Mesendoderm (in vitro differentiated cells): ENCODE data around the gene TNNT3.

Source experiments
- DNase-seq: peaks from one replicate; pipeline ENCODE4 v3.0.0; 2013
- H2AK5ac ChIP-seq: 2 replicates; pipeline ENCODE4 v1.6.1; 2013; ENCODE audit warnings: low read length, inconsistent platforms
- H2BK120ac ChIP-seq: 2 replicates; pipeline ENCODE4 v1.6.1; 2013; ENCODE audit warnings: low read depth, mild to moderate bottlenecking, low read length, moderate library complexity, mixed read lengths
- H2BK15ac ChIP-seq: replicated peaks from 2 replicates; pipeline ENCODE4 v1.6.1; 2013; ENCODE audit warnings: low read depth, mild to moderate bottlenecking, moderate library complexity
- H2BK5ac ChIP-seq: 2 replicates; pipeline ENCODE4 v1.6.1; 2013; ENCODE audit warnings: low read length, inconsistent platforms
- H3K18ac ChIP-seq: 2 replicates; pipeline ENCODE4 v1.6.1; 2013; ENCODE audit warnings: mild to moderate bottlenecking, low read length, mixed read lengths
- H3K23ac ChIP-seq: one replicate; pipeline ENCODE4 v1.6.1; 2013; ENCODE audit warnings: low read length
- H3K27ac ChIP-seq: 2 replicates; pipeline ENCODE4 v1.5.1; 2013; ENCODE audit warnings: low read depth, mild to moderate bottlenecking, inconsistent platforms, low read length, moderate library complexity
- H3K27me3 ChIP-seq: 2 replicates; pipeline ENCODE4 v1.6.1; 2013; ENCODE audit warnings: low read length, control low read depth, mild to moderate bottlenecking, inconsistent platforms; ENCODE audit not compliant: insufficient read depth, poor library complexity
- H3K36me3 ChIP-seq: 2 replicates; pipeline ENCODE4 v1.6.1; 2013; ENCODE audit warnings: low read length, inconsistent platforms; ENCODE audit not compliant: control insufficient read depth, insufficient read depth
- H3K4ac ChIP-seq: one replicate; pipeline ENCODE4 v1.6.1; 2013; ENCODE audit warnings: low read depth, mild to moderate bottlenecking, low read length, moderate library complexity
- H3K4me1 ChIP-seq: 2 replicates; pipeline ENCODE4 v1.6.1; 2013; ENCODE audit warnings: low read depth, low read length, inconsistent platforms; ENCODE audit not compliant: control insufficient read depth
- H3K4me2 ChIP-seq: 2 replicates; pipeline ENCODE4 v1.6.1; 2013; ENCODE audit warnings: low read length
- H3K4me3 ChIP-seq: 2 replicates; pipeline ENCODE4 v1.5.1; 2013; ENCODE audit warnings: mild to moderate bottlenecking, low read length
- H3K56ac ChIP-seq: one replicate; pipeline ENCODE4 v1.6.1; 2013; ENCODE audit warnings: low read length
- H3K79me1 ChIP-seq: 2 replicates; pipeline ENCODE4 v1.6.1; 2013; ENCODE audit warnings: low read length, inconsistent platforms
- H3K79me2 ChIP-seq: 2 replicates; pipeline ENCODE4 v1.6.1; 2013; ENCODE audit warnings: mild to moderate bottlenecking, low read length; ENCODE audit not compliant: control insufficient read depth, insufficient read depth
- H3K9ac ChIP-seq: 2 replicates; pipeline ENCODE4 v1.6.1; 2013; ENCODE audit warnings: low read length, inconsistent platforms
- H4K5ac ChIP-seq: one replicate; pipeline ENCODE4 v1.6.1; 2013; ENCODE audit warnings: low read length
- H4K8ac ChIP-seq: one replicate; pipeline ENCODE4 v1.6.1; 2013; ENCODE audit warnings: low read depth, mild to moderate bottlenecking, control low read depth, low read length, moderate library complexity
- WGBS: extraction: QIAGEN DNeasy Blood & Tissue Kit; methylation state at CpG from one replicate; pipeline ENCODE4 v1.1.7; 2013; ENCODE audit warnings: low lambda C conversion rate, missing lambda C conversion rate; ENCODE audit not compliant: insufficient coverage; ENCODE audit errors: extremely low coverage; 5-methylcytosine and 5-hydroxymethylcytosine counted together

The TNNT3 gene

DNA sequence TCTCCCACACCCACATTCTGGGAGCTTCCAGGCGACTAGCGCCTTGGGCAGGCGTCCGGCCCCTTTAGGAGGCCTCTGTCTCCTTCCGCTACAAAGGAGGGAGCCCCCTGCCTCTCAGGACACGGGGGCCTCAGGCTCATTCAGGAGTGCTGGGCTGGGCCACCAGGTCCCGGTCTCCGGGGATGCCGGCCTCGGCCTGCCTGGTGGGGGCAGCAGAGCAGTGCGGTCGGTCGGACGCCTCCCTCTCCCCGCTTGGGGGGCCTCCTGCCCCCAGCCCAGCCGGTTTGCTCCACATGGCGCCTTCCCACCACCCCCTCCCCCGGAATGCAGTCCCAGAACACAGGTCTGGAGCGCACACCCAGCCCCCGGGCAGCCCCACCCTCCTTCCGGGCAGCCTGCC, 49.5 kb downstream of the TNNT3 start:
- H3K4me1 ChIP-seq, result no peaks in the 10 kb centered on the region
- H3K23ac ChIP-seq, result no peak overlapping the region
- no peaks in the 10 kb centered on the region for H3K36me3 ChIP-seq
- no peaks in the 10 kb centered on the region for H3K27me3 ChIP-seq
- no peak overlapping the region for H3K27ac ChIP-seq
- H3K18ac ChIP-seq, result no peak overlapping the region
- H3K9ac ChIP-seq, result no peak overlapping the region
- DNase-seq, result no peak
- no peak overlapping the region for H3K4me3 ChIP-seq
- no peak overlapping the region for H2BK15ac ChIP-seq
- H4K8ac ChIP-seq, result no peak overlapping the region
- no peak overlapping the region for H3K56ac ChIP-seq
- H3K4me2 ChIP-seq, result no peak overlapping the region
- H3K4ac ChIP-seq, result no peak overlapping the region
- no peak overlapping the region for H2BK5ac ChIP-seq
- no peaks in the 10 kb centered on the region for H3K79me2 ChIP-seq
- no peak overlapping the region for H2AK5ac ChIP-seq
- H4K5ac ChIP-seq, result no peak overlapping the region
- H3K79me1 ChIP-seq, result no peaks in the 10 kb centered on the region
- H2BK120ac ChIP-seq, result no peak overlapping the region
- WGBS, result no CpG with 5 or more reads among the region's 21 CpGs

DNA sequence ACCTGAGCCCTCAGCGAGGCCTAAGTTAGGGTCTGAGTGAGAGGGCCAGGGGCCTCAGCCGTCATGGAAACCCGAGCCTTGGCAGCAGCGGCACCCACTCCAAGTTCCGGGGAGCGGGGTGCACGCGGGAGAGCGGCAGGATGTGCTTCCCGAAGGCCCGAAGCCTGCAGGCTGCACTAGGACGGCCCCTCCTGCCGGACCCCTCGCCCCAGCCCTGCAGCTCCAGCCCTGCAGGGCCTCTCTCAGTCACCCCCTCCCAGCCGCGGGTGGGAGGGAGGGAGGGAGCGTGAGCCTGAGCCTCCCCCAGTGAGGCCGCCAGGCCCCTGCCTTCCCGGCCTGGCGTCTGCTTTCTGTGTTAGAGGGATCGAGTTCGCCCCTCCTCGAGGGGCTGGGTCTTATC, 50.3 kb downstream of the TNNT3 start:
- no peak for DNase-seq
- no peaks in the 10 kb centered on the region for H3K4me1 ChIP-seq
- no CpG with 5 or more reads among the region's 23 CpGs for WGBS

DNA sequence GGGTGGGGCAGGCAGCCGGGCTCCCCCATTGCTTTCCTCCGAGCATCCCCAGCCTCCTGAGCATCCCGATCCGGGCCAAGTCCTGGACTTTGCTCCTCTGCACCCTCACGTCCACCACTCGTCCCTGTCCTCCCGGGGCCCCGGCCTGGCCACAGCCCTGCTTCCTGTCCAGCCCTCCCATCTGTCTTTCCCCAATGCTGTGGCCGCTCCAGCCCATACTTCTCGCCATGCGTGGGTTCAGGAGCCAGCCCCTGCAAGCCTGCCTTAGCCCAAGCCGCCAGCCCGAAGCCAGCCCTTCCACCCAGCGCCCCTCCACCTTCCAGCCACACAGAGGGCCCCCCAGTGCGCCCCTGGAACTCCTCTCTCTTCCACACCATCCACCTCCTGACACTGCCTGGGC, 51.5 kb downstream of the TNNT3 start:
- Histone ChIP-seq H2BK120ac (no peak overlapping the region), H2BK15ac (no peak overlapping the region), H4K5ac (no peak overlapping the region), H3K9ac (no peak overlapping the region), H2BK5ac (no peak overlapping the region), H2AK5ac (no peak overlapping the region), H4K8ac (no peak overlapping the region), H3K4me2 (no peak overlapping the region), H3K27me3 (no peaks in the 10 kb centered on the region), H3K79me1 (no peaks in the 10 kb centered on the region), H3K79me2 (no peaks in the 10 kb centered on the region), H3K4me3 (no peak overlapping the region), H3K23ac (no peak overlapping the region), H3K18ac (no peak overlapping the region), H3K56ac (no peak overlapping the region), H3K4me1 (no peaks in the 10 kb centered on the region), H3K36me3 (no peaks in the 10 kb centered on the region), H3K4ac (no peak overlapping the region), H3K27ac (no peak overlapping the region)
- no peak for DNase-seq
- WGBS, result no CpG with 5 or more reads among the region's 15 CpGs

More for the DNA sequence above, 50.3 kb downstream of the TNNT3 start:
- Histone ChIP-seq H3K4me3 (no peak overlapping the region), H2BK5ac (no peak overlapping the region), H3K36me3 (no peaks in the 10 kb centered on the region), H4K5ac (no peak overlapping the region), H3K4ac (no peak overlapping the region), H4K8ac (no peak overlapping the region), H3K4me2 (no peak overlapping the region), H2BK120ac (no peak overlapping the region), H2AK5ac (no peak overlapping the region), H3K56ac (no peak overlapping the region), H3K18ac (no peak overlapping the region), H3K27me3 (no peaks in the 10 kb centered on the region), H3K9ac (no peak overlapping the region), H2BK15ac (no peak overlapping the region), H3K79me2 (no peaks in the 10 kb centered on the region), H3K79me1 (no peaks in the 10 kb centered on the region), H3K27ac (no peak overlapping the region), H3K23ac (no peak overlapping the region)

DNA sequence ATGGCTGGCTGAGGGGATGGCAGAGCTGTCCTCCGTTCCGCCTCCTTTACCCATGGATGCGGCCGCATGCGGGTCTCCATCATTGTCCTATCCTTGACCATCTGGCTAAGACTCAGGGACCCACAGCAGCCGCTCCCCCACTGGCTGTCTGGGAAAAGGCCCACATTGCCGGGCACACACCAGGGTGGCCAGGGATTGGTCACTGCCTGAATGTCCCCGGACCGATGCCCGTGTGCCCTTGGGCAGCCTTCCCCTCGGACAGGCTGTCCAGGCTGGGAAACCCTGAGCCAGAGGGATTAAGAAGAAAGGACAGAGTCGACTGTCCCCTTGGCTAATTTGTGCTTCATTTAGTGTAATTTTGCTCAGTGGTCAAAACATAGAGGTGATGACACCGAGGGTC, 55.7 kb downstream of the TNNT3 start:
- H3K27me3 ChIP-seq, result no peaks in the 10 kb centered on the region
- no peak overlapping the region for H3K18ac ChIP-seq
- H2BK15ac ChIP-seq, result no peak overlapping the region
- H2AK5ac ChIP-seq, result no peak overlapping the region
- no peak overlapping the region for H3K56ac ChIP-seq
- H3K4me2 ChIP-seq, result no peak overlapping the region
- H3K36me3 ChIP-seq, result no peaks in the 10 kb centered on the region
- H3K4me1 ChIP-seq, result no peaks in the 10 kb centered on the region
- H4K8ac ChIP-seq, result no peak overlapping the region
- no peak overlapping the region for H3K4me3 ChIP-seq
- no peak overlapping the region for H3K23ac ChIP-seq
- H2BK120ac ChIP-seq, result no peak overlapping the region
- H4K5ac ChIP-seq, result no peak overlapping the region
- no peaks in the 10 kb centered on the region for H3K79me1 ChIP-seq
- no peak overlapping the region for H3K4ac ChIP-seq
- H2BK5ac ChIP-seq, result no peak overlapping the region
- no peaks in the 10 kb centered on the region for H3K79me2 ChIP-seq
- no peak for DNase-seq
- WGBS, result no CpG with 5 or more reads among the region's 13 CpGs
- H3K27ac ChIP-seq, result no peak overlapping the region
- H3K9ac ChIP-seq, result no peak overlapping the region

DNA sequence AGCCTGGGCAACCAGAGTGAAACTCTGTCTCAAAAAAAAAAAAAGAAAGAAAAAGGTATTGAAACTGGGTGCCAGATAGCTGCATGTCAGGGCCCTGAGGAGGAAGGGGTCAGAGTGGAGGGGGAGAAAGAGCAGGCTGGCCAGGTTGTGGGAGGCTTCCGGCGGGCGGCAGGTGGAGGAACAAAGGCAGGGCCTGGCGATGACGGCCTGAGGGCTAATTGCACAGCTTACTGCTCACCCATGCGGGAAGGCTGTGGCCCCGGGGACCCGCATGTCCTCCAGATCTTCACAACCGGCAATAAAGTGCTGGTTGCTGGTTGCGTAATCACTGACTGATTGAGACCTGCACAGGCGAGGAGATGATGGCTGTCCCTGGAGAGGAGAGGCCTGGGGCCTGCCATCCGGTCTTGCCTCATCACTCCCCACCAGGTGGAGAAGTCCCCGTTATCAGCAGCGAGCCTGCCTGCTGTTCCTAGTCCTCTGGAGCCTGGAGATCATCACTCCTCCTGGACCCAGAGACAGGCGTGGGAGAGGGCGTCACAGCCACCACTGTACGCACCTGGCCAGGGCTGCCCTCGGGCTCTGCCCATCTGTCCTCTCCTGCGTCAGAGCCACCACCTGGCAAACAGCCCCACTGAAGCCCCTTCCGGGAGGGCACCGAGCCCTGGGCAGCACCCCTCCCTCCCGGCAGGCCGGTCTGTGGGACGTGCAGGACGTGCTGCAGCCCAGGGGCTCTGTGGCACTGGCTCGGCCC, 59.4 kb downstream of the TNNT3 start:
- H4K5ac ChIP-seq, result no peak overlapping the region
- H2BK5ac ChIP-seq, result no peak overlapping the region
- no peaks in the 10 kb centered on the region for H3K36me3 ChIP-seq
- H3K4me2 ChIP-seq, result no peak overlapping the region
- H3K9ac ChIP-seq, result no peak overlapping the region
- no CpG with 5 or more reads among the region's 26 CpGs for WGBS
- H3K23ac ChIP-seq, result no peak overlapping the region
- no peaks in the 10 kb centered on the region for H3K4me1 ChIP-seq
- DNase-seq, result no peak
- no peak overlapping the region for H3K4ac ChIP-seq
- no peaks in the 10 kb centered on the region for H3K79me1 ChIP-seq
- H2AK5ac ChIP-seq, result no peak overlapping the region
- no peak overlapping the region for H2BK120ac ChIP-seq
- no peak overlapping the region for H3K56ac ChIP-seq
- no peaks in the 10 kb centered on the region for H3K27me3 ChIP-seq
- H3K27ac ChIP-seq, result no peak overlapping the region
- no peak overlapping the region for H3K18ac ChIP-seq
- no peak overlapping the region for H3K4me3 ChIP-seq
- H3K79me2 ChIP-seq, result no peaks in the 10 kb centered on the region
- H2BK15ac ChIP-seq, result no peak overlapping the region
- no peak overlapping the region for H4K8ac ChIP-seq

DNA sequence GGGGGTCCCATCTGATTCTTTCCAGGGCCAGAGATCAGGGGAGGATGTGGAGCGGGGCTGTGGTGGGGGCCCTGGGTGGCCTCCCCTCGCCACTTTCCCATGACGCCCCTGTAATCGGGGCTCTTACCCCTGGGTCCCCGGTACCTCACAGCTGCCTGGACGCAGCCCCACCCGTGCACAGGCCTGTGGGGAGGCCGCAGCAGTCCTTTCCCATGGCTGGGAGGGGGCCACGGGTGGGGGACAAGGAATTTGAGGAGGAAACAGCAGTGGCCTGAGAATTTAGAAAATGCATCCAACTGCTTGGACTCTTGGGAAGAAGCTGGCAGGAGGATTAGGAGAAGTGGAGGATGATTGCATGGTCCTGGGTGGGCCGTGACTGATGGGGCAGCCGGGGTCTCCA, 60.1 kb downstream of the TNNT3 start:
- Histone ChIP-seq H3K4me2 (no peak overlapping the region), H2BK5ac (no peak overlapping the region), H3K36me3 (no peaks in the 10 kb centered on the region), H3K9ac (no peak overlapping the region), H2AK5ac (no peak overlapping the region), H3K79me1 (no peaks in the 10 kb centered on the region), H3K23ac (no peak overlapping the region), H4K8ac (no peak overlapping the region), H3K56ac (no peak overlapping the region), H3K79me2 (no peaks in the 10 kb centered on the region), H2BK15ac (no peak overlapping the region), H3K18ac (no peak overlapping the region), H4K5ac (no peak overlapping the region), H3K4me1 (no peaks in the 10 kb centered on the region), H3K4me3 (no peak overlapping the region), H3K27ac (no peak overlapping the region), H3K27me3 (no peaks in the 10 kb centered on the region), H3K4ac (no peak overlapping the region), H2BK120ac (no peak overlapping the region)
- no peak for DNase-seq
- no CpG with 5 or more reads among the region's 11 CpGs for WGBS
